GM19452 (cell line): ENCODE results near the gene LCN9.
"Not testable (repeated sequence)": the region's sequence is repeated elsewhere in the genome, so short reads cannot be mapped to it uniquely, and the experiment has no call there.

Experiments
- ATAC-seq: cut with Tn5 transposase; IDR thresholded peaks from one replicate; pipeline ENCODE4 v1.9.1; 2021; ENCODE audit not compliant: unreplicated experiment

LCN9 gene, protein sequence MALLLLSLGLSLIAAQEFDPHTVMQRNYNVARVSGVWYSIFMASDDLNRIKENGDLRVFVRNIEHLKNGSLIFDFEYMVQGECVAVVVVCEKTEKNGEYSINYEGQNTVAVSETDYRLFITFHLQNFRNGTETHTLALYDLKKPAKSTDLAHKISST

DNA sequence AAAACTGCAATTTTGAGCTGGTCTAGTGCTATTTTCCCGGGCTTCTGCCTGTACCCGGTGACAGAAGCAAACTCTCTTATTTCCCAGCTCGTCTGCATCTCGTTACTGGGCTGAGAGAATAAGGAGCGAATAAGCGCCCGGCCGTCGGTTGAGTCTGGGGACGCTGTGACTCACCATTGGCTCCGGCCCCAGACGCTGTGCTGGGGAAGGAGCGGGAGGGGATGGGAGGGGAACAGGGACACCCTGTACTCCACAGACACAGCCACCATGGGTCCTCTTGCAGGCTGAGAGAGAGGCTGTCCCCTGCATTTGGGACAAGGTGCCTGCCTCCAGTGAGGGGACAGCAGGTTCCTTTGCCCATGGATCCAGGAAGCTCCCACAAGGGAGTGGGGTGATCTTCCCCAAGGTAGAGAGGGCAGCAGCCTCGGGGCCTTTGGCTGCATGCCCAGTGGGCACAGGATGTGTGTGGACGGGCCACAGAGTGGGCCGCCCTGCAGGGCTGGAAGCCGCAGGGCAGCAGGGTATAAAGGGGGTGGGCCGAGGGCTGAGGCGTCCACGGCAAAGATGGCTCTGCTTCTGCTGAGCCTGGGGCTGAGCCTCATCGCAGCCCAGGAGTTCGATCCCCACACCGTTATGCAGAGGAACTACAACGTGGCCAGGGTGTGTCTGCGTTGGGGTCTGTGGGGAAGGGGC lies at the start of gene LCN9:
LCN9 (plus strand) TSS at position 552 of the 693 bp plus-strand sequence; CDS start at position 565, 13 bp downstream.
- ATAC-seq: no peak

DNA sequence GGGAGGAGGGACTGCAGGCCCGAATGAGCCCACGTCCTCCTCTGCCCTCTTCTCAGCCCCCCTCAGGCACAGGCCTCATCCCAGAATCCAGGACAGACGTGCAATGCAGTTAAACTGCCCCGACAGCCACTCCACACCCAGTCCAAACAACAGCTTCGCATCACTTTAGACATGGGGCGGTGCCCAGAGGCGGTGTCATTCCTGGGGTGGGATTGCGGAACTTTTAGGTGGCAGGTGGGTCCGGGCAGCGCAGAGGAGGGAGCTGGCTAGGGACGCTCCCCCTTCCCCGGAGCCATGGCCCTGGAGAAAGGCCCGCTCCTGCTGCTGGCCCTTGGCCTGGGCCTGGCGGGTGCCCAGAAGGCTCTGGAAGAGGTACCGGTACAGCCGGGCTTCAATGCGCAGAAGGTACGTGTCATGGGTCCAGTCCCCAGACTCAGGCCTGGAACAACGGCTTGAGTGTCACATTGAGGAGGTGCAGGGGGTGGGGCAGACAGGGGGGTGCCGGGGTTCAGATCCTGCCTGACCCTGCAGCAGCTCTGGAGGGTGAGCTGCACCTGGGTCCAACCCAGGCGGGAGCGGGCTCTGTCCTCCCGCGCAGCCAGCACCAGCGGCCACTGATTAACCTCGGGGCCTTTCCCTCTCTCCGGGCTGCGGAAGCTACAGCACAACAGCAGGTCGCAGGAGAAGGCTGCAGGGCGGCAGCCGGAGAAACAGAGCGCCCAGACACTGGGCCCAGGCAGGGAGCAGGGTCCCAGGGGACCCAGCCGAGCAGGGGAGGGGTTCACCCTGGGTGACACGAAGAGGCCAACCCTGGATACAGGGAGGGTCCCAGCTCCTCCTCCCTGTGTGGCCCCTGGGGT lies 48.9 kb upstream of the LCN9 start:
- ATAC-seq: no peak

DNA sequence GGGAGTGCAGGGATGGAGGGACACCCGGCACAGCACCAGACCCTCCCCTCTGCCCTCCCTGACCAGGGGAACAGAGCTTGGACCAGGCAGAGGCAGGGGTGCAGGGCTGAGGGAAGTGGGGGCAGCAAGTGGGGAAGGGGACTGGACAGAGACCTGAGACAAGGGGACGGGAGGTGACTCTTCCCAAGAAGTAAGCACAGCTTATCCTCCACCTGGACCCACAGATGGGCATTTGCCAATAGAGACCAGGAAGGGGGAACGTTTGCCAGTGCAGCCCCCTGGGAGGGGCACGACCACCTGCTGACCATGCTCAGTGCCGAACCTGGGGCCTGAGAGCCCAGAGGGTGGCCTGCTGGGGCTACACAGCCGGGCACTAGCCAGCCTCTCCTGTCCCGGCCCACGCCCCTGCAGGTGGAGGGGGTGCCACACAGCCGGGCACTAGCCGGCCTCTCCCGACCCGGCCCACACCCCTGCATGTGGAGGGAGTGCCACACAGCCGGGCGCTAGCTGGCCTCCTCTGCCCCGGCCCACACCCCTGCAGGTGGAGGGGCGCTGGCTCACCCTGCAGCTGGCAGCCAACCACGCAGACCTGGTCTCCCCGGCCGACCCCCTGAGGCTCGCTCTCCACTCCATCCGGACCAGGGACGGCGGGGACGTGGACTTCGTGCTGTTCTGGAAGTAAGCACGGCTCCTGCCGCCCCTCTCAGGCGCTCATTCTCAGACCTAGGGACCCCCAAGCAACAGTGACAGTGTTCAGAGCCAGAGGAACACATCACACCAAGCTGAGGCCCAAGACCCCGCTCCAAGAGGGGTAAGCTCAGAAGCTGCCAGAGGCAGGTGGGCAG lies 48.1 kb upstream of the LCN9 start:
- ATAC-seq: no peak

DNA sequence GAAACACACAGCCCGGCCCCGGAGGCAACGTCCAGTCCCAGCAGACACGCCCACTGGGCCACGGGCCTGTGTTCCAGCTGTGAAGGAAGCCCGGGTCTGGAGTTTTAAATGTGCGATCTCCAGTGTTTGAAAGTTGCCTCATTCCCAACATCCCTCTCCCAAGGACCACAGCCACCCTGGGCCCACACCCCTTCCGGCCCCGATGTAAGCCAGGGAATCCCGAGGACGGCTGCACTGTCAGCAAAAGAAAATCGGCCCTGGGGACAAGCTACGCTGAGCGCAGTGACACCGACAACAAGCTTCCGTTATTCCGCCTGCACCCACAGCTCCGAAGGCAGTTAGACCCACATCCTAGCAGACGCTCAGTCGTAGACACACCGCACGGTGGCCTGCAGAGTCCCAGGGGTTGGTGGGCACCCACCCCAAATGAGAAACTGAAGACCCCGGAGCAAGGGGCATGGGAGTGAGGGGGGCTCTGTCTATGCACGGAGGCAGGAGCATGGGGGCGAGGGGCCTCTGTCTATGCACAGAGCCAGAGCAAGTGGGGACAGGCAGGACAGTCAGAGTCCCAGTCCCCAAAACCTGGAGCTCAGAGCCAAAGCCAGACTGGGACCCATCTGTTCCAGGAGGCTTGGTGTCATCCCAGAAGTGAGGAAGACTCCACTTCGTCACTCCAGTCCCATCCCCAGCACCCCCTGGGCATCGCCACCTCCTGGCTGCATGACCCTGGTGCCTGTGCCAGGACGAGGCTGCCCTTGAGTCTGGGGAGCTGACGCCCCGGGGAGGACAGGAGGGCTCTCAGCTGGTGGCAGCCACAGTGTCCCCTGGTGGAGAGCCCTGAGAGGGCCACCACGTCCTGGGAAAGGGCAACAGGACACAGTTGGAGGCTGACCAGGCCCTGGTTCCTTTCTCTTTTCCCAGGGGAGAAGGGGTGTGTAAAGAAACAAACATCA lies 47.2 kb upstream of the LCN9 start:
- ATAC-seq: no peak

DNA sequence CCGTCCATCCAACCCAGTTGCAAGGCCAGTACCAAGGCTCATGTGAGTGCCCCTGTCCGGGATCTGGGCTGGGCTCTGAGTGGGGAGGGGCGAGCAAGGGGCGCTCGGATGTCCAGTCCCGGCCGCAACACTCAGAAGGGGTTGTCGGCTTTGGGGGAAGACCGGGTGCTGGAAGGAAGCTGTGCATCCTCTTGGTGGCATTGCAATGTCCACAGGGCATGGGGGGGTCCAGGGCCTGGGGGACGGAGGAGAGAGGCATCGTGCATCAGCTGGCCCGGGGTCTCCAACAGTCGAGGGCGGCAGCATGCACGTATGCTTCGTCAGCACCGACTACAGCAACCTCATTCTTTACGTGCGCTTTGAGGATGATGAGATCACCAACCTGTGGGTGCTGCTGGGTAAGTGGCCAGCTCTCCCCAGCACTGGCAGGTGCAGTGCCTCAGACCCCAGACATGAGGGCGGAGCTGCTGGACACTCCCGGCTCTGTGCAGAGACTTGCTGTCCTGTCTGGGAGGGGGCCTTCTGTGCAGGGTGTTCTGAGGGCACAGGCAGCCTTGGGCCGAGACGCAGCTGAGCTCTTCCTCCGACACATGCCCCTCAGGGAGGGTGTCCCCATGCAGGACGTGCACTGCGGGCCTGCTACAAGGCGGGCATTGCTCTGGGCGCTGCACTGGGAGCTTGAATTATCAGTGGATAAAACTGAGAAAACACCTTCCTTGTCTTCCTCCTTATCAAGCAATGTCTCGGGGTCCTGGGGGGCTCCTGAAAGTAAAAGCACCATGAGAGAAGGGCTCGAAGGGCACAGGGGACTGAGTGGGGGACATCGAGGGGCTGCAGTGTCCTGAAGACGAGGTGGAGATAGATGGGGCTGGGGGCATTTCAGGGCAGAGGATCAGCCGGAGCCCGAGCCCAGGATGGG lies 46.2 kb upstream of the LCN9 start:
- no peak for ATAC-seq

DNA sequence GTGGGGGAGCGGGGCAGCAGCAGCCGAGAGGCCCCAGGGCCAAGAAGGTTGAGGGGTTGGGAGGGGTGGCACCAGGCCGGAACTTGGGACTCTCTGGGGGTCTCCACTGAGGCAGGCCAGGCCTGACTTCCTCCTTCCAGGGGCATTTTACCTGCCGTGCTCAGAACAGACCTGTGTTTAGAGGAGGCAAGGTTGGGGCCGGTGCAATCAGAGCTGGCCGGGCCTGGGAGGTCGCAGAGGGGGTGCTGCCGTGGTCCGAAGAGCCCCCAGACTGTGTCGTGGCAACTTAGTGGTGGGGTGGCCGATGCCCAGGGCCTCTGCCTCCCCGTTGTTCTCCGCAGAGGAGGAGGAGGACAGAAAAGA lies 45.6 kb upstream of the LCN9 start:
- no peak for ATAC-seq

DNA sequence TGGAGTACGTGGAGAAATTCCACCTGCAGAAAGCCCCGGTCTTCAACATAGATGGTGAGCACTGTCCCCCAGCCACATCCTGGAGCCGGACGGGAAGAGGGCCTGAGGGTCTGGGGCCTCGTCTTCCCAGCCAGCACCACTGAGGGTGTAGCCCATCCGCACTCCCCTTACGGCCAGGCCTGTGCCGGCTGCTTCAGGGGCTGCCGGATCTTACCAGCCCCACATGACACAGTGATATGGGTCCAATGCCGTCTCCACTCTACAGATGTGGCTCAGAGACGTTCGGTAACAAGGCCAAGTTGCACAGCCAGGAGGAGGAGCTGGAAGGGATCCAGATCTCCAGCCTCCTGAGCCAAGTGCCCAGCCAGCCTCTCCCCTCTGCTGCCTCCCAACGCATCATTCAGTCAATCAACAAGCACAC lies 45.1 kb upstream of the LCN9 start:
- ATAC-seq: no peak

DNA sequence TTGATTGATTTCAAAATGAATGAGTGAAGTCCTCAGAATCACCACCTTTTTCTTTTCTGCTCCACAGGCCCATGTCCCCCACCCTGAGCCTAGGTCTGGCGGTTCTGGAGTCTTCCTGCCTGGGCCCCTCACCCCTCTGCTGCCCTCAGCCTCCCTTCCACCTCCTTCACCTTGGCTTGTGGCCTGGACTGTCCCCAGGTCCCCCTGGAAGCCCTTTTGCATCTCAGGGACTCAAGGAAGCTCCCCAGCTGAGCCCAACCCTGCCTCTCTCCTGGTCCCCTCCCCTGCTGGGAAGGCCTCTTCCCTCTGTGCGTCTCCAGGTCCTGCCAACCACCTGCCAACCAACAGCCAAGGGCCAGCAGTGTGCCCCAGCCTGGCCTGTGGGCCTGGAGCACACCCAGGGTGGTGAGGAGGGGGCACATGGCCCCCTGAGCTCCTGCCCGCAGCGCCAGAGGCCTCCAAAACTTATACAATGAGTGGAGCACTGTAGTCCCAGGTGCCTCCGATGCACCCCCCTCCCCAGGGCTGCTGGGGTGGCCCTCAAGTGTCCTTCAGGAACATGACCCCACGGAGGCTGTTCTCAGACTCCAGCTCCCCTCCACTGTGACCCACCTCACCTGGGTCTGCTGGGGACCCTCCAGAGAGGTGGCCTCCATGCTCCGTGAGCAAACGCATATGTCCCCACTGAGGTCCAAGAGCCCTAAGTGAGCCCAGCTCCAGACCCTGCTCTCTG lies 44.1 kb upstream of the LCN9 start:
- no peak for ATAC-seq

DNA sequence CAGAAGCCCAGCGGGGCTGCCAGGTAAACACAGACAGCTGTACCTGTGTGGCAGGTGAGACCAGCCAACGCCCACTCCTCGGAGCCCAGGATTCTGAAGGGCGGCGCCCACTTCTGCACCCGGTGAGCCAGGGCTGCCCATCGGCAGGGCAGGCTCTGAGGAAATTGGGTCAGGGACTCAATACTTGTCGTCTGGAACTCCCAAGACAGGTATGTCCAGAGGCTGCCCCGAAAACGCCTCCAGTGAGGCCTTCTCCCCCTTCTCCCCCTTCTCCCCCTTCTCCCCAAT lies 43.6 kb upstream of the LCN9 start:
- no peak for ATAC-seq

DNA sequence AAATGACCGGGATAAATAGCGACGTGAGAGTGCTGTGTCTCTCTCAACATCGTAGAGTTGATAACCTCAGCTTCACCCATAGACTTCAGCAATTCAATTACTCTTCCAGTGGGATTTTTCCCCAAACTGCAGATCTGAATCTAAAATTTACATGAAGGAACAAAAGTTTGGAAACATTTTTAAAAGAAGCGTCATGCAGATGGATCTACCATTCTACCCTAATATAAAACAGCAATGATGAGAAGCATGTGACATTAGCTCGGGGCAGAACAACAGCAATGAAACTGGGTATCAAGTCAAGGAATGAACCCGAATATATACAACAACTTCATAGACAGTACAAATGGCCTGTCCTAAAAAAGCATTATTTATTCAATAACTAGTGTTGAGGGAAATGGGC lies 42.6 kb upstream of the LCN9 start:
- no peak for ATAC-seq

DNA sequence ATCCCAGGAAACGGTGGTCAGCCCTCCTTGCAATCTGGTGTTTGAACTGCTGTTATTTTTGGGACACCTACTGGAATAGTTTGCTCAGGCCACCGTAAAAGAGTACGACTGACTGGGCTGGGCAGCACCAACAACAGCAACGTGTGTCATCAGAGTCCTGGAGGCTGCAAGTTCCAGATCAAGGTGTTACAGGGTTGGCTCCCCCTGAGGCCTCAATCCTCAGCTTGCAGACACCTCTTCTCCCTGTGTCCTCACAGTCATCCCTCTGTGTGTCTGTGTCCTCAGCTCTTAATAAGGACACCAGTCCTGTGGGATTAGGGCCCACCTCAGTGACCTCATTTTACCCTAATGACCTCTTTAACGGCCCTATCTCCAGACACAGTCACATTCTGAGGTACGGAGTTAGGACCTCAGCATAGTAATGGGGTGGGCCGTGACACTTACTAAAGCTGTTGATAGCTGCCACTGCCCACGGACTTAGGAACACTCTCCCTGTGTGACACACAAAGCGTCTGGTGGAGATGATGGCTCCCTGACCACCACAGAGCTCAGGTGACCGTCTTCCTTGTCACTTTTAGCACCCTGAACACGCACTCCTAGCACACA lies 40.6 kb upstream of the LCN9 start:
- ATAC-seq: no peak

DNA sequence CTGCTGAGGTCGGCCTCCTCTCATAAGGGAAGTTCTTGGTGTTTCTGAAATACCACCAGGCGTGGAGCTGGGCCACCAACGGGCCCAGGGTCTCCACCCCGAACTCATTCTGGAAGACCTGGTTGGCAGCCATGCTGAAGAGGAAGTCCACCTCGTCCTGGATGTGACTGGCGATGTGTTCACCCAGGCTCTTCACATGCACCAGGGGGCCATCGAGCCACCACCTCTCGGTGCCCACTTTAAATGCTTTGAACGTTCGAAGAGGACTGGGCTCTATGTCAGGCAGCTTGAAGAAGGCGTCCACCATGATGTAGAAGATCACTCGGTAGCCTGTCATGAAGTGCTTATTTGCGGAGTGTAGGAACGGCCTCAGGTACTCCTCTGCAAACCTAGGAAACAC lies 38.8 kb upstream of the LCN9 start:
- no peak for ATAC-seq

DNA sequence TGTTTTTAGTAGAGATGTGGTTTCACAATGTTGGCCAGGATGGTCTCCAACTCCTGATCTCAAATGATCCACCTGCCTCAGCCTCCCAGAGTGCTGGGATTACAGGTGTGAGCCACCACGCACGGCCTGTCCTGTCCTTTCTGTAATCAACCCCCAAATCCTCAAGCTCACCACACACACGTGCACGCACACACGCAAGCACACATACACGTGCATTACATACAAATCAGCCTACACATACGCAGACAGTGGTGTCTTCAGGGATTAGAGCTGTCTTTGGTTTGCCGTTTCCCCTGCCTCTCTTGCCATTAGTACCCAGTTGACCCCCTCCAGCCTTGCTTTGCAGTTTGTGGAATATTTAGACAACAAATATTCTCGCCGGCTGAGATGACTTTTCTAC lies 30.3 kb upstream of the LCN9 start:
- no peak for ATAC-seq

DNA sequence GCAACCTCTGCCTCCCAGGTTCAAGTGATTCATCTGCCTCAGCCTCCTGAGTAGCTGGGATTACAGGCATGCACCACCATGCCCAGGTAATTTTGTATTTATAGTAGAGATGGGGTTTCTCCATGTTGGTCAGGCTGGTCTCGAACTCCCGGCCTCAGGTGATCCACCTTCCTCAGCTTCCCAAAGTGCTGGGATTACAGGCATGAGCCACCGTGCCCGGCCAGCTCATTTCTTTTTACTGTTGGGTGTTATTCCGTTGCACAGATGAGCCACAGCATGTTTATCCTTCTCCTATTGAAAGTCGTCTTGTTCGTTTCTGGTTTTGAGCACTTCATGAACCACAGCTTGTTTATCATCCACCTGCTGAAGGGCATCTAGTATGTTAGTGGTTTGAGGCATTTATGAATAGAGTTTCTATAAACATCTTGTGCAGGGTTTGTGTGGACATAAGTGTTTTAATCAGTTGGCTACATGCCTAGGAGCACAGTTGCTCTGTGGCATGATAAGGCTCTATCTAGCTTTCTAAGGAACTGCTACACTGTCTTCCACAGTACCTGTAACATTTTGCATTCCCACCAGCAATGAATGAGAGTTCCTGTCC lies 26.1 kb upstream of the LCN9 start:
- not testable (repeated sequence) for ATAC-seq

DNA sequence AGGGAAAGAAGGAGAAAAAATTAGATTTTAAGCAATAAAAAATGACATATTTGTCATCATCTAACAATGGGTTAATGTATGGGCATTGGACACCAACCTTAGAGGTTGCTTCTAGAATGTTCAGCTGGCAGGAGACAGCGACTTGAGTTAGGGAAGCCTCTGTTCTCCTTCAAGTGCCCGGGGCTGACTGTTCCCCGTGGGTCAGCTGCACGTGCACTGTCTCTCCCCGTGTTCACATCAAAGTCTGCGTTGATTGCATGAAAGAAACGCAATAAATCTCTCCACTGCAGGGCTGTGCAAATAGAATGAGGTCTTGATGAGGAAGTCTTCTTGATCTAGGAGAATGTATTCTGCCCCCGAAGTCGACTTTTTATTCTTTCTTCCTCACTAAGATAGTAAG lies 23.9 kb upstream of the LCN9 start, which contains the start of gene GLT6D1:
GLT6D1 (minus strand) TSS at position 345 of the 400 bp plus-strand sequence. CDS start 353 bp downstream, outside the sequence.
- ATAC-seq: no peak

DNA sequence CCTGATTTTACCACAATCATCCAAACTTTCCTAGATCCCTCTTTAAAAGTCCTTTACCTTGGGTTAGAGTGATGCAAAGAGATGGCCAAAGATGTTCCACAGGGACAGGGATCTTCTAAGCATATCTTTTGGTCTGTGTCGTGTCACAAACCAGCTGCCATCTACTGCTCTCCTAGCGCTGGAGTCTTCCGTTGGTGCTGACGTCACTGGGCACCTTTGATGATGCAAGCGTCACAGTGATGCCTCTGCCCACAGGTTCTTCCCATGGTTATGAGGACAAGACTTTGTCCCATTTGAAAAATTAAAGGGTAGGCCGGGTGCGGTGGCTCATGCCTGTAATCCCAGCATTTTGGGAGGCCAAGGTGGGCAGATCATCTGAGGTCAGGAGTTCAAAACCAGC lies 22.1 kb upstream of the LCN9 start:
- no peak for ATAC-seq

DNA sequence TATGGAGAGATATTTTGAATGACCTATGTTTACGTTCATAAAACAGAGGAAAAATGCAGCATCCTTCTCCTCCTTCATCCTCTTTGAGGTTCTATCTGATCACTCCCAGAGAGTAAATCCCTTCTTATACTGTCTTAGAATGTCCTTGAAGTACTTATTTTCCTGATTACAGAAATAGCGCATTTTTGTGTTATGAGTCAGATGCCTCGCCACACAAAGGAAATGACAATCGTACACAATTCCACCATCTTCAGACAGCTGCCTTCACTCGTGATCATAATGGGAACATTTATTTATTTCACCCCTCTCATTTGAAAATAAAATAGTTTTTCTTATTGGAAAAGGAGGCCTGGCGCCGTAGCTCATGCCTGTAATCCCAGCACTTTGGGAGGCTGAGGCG lies 21.4 kb upstream of the LCN9 start:
- no peak for ATAC-seq
